Testis (tissue), 3 donors: ENCODE results near the gene UGT3A2. TPM values are rescaled to one million over a fixed set of nuclear protein-coding genes. Genes with fewer than 3 reads are reported as not detected.

Experiments used
- DNase-seq: peaks from one replicate; pipeline ENCODE4 v3.0.0-alpha.2; 2019
- H3K27ac ChIP-seq, 2 donors: fragments of 200-600 bp; sonication (generic); one replicate each; pipeline ENCODE4 v1.5.1; 2019
- H3K27me3 ChIP-seq: fragments of 200-600 bp; sonication (generic); one replicate; pipeline ENCODE4 v1.5.1; 2019
- H3K36me3 ChIP-seq: fragments of 200-600 bp; sonication (generic); one replicate; pipeline ENCODE4 v1.5.1; 2017; ENCODE audit warnings: low read depth; ENCODE audit errors: missing control alignments
- H3K4me1 ChIP-seq: fragments of 200-600 bp; sonication (generic); one replicate; pipeline ENCODE4 v1.5.1; 2019
- H3K4me3 ChIP-seq, 2 donors: fragments of 200-600 bp; sonication (generic); one replicate each; pipeline ENCODE4 v1.5.1; 2017 to 2019
- H3K9me3 ChIP-seq: fragments of 200-600 bp; sonication (generic); one replicate; pipeline ENCODE4 v1.5.1; 2017
- POLR2A ChIP-seq: fragments of 450-650 bp; IDR thresholded peaks from one replicate; pipeline ENCODE4 v1.6.1; 2017; ENCODE audit warnings: antibody characterized with exemption, mild to moderate bottlenecking, moderate library complexity
- WGBS, 2 donors: methylation state at CpG; one replicate each; pipeline ENCODE4 v1.1.5; 2018; 5-methylcytosine and 5-hydroxymethylcytosine counted together
- intact Hi-C: fragments of 100-400 bp; cut with DNase I; formaldehyde crosslinking; loops from one replicate; pipeline ENCODE4 v1.15.1; 2023; ENCODE audit warnings: low total_unique reads
- polyA plus RNA-seq: library from polyadenylated mRNA; stranded (reverse); fragments of 350-450 nt; fragmentation: Illumina TruSeq; extraction: RNeasy Lipid Tissue Mini Kit (QIAGEN cat#74804); gene quantifications from one replicate; pipeline ENCODE4 v1.2.3, GENCODE V29; 2014; ENCODE audit warnings: low read depth, low replicate concordance; ENCODE audit not compliant: insufficient read depth
- total RNA-seq, 2 donors: library from RNA; depleted of rRNA; stranded (reverse); fragments of >200 nt; gene quantifications; one replicate each; pipeline ENCODE4 v1.2.3, GENCODE V29; 2016
- TF ChIP-seq, protein P1 (sequence below), 3 experiments: fragments of 450-650 bp in 2 of 3; fragments of 200-600 bp in 1 of 3; sonication (generic) in 1 of 3; IDR thresholded peaks; one replicate each; pipeline ENCODE4 v1.5.1; 2016 to 2019; ENCODE audit warnings: antibody characterized with exemption in 3 of 3, mild to moderate bottlenecking in 2 of 3, moderate library complexity in 1 of 3

UGT3A2 gene
- total and polyA plus RNA-seq, 3 donors from 2014 or later = 6.9 to 14.9 (median 10.8) TPM

GRCh38 chr5:36059571-36060419 is 6.9 kb downstream of the UGT3A2 start:
- H3K9me3 ChIP-seq = no peaks in the 10 kb centered on the region
- DNase-seq = no peak
- no peaks in the 10 kb centered on the region for H3K27me3 ChIP-seq
- intact Hi-C loops = no loop called here
- no peak for TF ChIP-seq POLR2A
- TF ChIP-seq, protein P1, sequence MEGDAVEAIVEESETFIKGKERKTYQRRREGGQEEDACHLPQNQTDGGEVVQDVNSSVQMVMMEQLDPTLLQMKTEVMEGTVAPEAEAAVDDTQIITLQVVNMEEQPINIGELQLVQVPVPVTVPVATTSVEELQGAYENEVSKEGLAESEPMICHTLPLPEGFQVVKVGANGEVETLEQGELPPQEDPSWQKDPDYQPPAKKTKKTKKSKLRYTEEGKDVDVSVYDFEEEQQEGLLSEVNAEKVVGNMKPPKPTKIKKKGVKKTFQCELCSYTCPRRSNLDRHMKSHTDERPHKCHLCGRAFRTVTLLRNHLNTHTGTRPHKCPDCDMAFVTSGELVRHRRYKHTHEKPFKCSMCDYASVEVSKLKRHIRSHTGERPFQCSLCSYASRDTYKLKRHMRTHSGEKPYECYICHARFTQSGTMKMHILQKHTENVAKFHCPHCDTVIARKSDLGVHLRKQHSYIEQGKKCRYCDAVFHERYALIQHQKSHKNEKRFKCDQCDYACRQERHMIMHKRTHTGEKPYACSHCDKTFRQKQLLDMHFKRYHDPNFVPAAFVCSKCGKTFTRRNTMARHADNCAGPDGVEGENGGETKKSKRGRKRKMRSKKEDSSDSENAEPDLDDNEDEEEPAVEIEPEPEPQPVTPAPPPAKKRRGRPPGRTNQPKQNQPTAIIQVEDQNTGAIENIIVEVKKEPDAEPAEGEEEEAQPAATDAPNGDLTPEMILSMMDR (IDR thresholded peaks at IDR 0.05) = no peak
- peak overlapping the region in 1 of 2 donors; percentile 46 for H3K27ac ChIP-seq
- WGBS, 2 donors = 55 to 65% methylated on average over 5 of the region's 5 CpGs
- peaks cover 10% of the 10 kb centered on the region for H3K4me1 ChIP-seq
- H3K36me3 ChIP-seq = no peaks in the 10 kb centered on the region
- H3K4me3 ChIP-seq = no peak overlapping the region

GRCh38 chr5:36058776-36059175 is 7.9 kb downstream of the UGT3A2 start:
- Histone ChIP-seq H3K27me3 (no peaks in the 10 kb centered on the region), H3K4me1 (peaks cover 10% of the 10 kb centered on the region), H3K4me3 (no peak overlapping the region), H3K9me3 (no peaks in the 10 kb centered on the region), H3K36me3 (no peaks in the 10 kb centered on the region), H3K27ac (peak overlapping the region; percentile 44 to 46)
- no peak for TF ChIP-seq POLR2A
- TF ChIP-seq, protein P1 (IDR thresholded peaks at IDR 0.05) = no peak
- intact Hi-C loops = no loop called here
- 65 to 87% methylated on average over 2 of the region's 2 CpGs for WGBS, 2 donors
- no peak for DNase-seq

- intact Hi-C loops = no loop called here
- peak overlapping the region in 1 of 2 donors; percentile 46 for H3K27ac ChIP-seq
- no peaks in the 10 kb centered on the region for H3K9me3 ChIP-seq
- no peaks in the 10 kb centered on the region for H3K36me3 ChIP-seq
- no peaks in the 10 kb centered on the region for H3K27me3 ChIP-seq
- TF ChIP-seq, protein P1 (IDR thresholded peaks at IDR 0.05) = no peak
- TF ChIP-seq POLR2A = no peak
- H3K4me1 ChIP-seq = peaks cover 10% of the 10 kb centered on the region
- H3K4me3 ChIP-seq = no peak overlapping the region
- DNase-seq = no peak
- WGBS, 2 donors = 55 to 66% methylated on average over 2 of the region's 2 CpGs
Observed at GRCh38 chr5:36057386-36057785, 9.3 kb downstream of the UGT3A2 start.

DNA sequence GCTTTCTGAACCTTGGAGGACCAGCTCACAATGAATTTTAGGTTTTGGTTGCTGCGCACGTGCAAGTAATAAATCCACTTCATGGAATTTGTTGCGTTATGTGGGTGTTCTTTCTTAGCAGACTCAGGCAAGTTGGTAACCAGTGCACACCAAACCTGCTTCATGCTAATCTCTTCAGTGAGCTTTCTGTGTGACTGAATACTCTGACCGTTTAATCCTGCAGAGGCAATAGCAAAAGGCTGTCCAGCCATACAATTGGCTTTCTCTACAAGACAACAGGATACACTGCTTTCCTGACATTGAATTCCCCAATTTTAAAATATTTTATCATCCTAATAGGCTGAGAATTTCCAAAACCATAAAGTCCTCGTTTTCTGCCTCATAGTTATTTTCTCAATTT is 10.3 kb downstream of the UGT3A2 start:
- no peaks in the 10 kb centered on the region for H3K36me3 ChIP-seq
- 48 to 50% methylated on average over 4 to 5 of the region's 5 CpGs for WGBS, 2 donors
- no peaks in the 10 kb centered on the region for H3K9me3 ChIP-seq
- peaks cover 10% of the 10 kb centered on the region for H3K4me1 ChIP-seq
- TF ChIP-seq POLR2A = no peak
- TF ChIP-seq, protein P1 (IDR thresholded peaks at IDR 0.05) = no peak
- peak overlapping the region; percentile 3 to 46 for H3K27ac ChIP-seq
- intact Hi-C loops = no loop called here
- H3K4me3 ChIP-seq = no peak overlapping the region
- H3K27me3 ChIP-seq = no peaks in the 10 kb centered on the region
- no peak for DNase-seq
